Stomach (tissue), 4 donors: ENCODE results near the gene TCEAL6.

ENCODE experiments used
- POLR2A ChIP-seq, 4 donors: fragments of 450-650 bp; IDR thresholded peaks; one replicate each; pipeline ENCODE4 v1.6.1; 2016; ENCODE audit warnings: antibody characterized with exemption in 4 of 4, control low read depth in 2 of 4, mild to moderate bottlenecking in 1 of 4, moderate library complexity in 1 of 4
- POLR2AphosphoS5 ChIP-seq, 3 donors: sonication (generic); formaldehyde crosslinking; IDR thresholded peaks; one replicate each; pipeline ENCODE4 v1.6.1; 2016; ENCODE audit warnings: antibody characterized with exemption in 3 of 3
- TF ChIP-seq, protein P1 (sequence below), 7 experiments: fragments of 450-650 bp in 4 of 7; fragments of 200-600 bp in 3 of 7; sonication (generic) in 3 of 7; IDR thresholded peaks; one replicate each; pipeline ENCODE4 v1.5.1; 2016 to 2019; ENCODE audit warnings: antibody characterized with exemption in 7 of 7, control low read depth in 2 of 7, mild to moderate bottlenecking in 1 of 7

DNA sequence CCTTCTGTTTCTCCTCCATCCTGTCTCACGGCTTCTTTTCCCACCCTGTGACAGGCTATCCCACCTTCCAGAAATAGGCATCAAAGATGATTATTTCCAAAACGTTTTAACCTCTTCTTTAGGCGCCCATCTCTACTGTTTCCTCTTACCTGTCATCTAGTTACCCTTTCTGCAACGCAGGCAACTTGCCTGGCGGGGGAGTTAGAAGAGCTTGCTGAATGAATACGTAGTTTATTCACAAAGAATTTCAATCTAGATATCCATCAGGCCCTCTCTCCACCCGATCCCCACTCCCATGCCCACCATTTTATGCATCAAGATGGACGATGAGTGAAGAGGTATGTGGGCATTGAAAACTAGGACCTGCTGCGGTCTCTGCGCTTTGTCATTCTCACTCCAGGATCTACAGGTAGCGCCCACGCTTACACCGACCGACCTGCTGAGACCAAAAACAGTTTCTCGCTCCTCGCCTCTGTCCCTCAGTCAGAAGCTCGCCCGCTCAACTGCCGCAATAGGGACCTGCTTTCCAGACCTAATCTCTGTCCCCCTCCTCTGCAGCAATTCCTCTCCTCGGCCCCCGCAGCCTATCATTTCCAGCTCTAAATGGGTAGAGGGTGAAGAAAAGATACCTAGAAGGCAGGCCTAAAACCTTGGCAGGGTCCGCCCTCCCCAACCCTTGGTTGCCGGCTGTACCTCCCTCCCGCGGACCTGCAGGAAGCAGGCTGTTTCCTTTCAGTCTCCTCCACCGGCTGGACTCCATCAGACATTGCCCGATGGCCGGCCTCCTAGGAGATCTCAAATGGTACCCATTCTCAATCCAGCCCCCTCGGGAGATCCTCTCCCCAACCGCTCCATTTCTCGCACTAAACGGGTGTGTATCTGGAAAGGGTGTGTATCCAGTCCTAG lies 12.9 kb upstream of the TCEAL6 start:
- TF ChIP-seq, protein P1, sequence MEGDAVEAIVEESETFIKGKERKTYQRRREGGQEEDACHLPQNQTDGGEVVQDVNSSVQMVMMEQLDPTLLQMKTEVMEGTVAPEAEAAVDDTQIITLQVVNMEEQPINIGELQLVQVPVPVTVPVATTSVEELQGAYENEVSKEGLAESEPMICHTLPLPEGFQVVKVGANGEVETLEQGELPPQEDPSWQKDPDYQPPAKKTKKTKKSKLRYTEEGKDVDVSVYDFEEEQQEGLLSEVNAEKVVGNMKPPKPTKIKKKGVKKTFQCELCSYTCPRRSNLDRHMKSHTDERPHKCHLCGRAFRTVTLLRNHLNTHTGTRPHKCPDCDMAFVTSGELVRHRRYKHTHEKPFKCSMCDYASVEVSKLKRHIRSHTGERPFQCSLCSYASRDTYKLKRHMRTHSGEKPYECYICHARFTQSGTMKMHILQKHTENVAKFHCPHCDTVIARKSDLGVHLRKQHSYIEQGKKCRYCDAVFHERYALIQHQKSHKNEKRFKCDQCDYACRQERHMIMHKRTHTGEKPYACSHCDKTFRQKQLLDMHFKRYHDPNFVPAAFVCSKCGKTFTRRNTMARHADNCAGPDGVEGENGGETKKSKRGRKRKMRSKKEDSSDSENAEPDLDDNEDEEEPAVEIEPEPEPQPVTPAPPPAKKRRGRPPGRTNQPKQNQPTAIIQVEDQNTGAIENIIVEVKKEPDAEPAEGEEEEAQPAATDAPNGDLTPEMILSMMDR (IDR thresholded peaks at IDR 0.05) = no peak
- TF ChIP-seq POLR2A (IDR thresholded peaks at IDR 0.05) (no peak), POLR2AphosphoS5 (IDR thresholded peaks at IDR 0.05) (no peak)
